ENCODE results near the gene ERP27.

The ERP27 gene

GRCh38 chr12:14974633-14975032 lies 36.3 kb upstream of the ERP27 start:
- no peaks in the 10 kb centered on the region for H3K36me3 ChIP-seq (ENCODE audit: control insufficient read depth, insufficient read depth, low read length)

GRCh38 chr12:14972816-14973215 lies 34.5 kb upstream of the ERP27 start, which contains the start of gene PDE6H:
Gene PDE6H, plus strand, starts transcription at chr12:14973042. Its CDS starts 4,971 bp downstream, at chr12:14978013.
- H3K36me3 ChIP-seq (ENCODE audit: control insufficient read depth, insufficient read depth, low read length) = no peaks in the 10 kb centered on the region
- H3K4me3 ChIP-seq (ENCODE audit: insufficient read depth, low read depth, low read length) = no peak within 1 kb of the TSS
- no peak within 1 kb of the TSS for H3K27ac ChIP-seq (ENCODE audit: insufficient read depth, low read depth, low read length, poor library complexity, severe bottlenecking)
- 76 to 78% methylated on average over 2 of the region's 2 CpGs for WGBS, 2 experiments
- no peaks in the 10 kb centered on the region for H3K4me1 ChIP-seq (ENCODE audit: control insufficient read depth, insufficient read depth, low read length)
- H3K9me3 ChIP-seq (ENCODE audit: control insufficient read depth, low read length) = no peaks in the 10 kb centered on the region
- no peaks in the 10 kb centered on the region for H3K27me3 ChIP-seq (ENCODE audit: control insufficient read depth, insufficient read depth, low read length, poor library complexity, severe bottlenecking)

More at GRCh38 chr12:14974633-14975032, 36.3 kb upstream of the ERP27 start:
- Histone ChIP-seq H3K4me1 (ENCODE audit: control insufficient read depth, insufficient read depth, low read length) (no peaks in the 10 kb centered on the region), H3K27me3 (ENCODE audit: control insufficient read depth, insufficient read depth, low read length, poor library complexity, severe bottlenecking) (no peaks in the 10 kb centered on the region), H3K9me3 (ENCODE audit: control insufficient read depth, low read length) (no peaks in the 10 kb centered on the region), H3K4me3 (ENCODE audit: insufficient read depth, low read depth, low read length) (no peak overlapping the region), H3K27ac (ENCODE audit: insufficient read depth, low read depth, low read length, poor library complexity, severe bottlenecking) (no peak overlapping the region)
- 92 to 94% methylated on average over 3 of the region's 3 CpGs for WGBS, 2 experiments

- 67 to 68% methylated on average over 4 of the region's 4 CpGs for WGBS, 2 experiments
- Histone ChIP-seq H3K36me3 (ENCODE audit: control insufficient read depth, insufficient read depth, low read length) (no peaks in the 10 kb centered on the region), H3K4me1 (ENCODE audit: control insufficient read depth, insufficient read depth, low read length) (no peaks in the 10 kb centered on the region), H3K27me3 (ENCODE audit: control insufficient read depth, insufficient read depth, low read length, poor library complexity, severe bottlenecking) (no peaks in the 10 kb centered on the region), H3K4me3 (ENCODE audit: insufficient read depth, low read depth, low read length) (no peak overlapping the region), H3K9me3 (ENCODE audit: control insufficient read depth, low read length) (no peaks in the 10 kb centered on the region), H3K27ac (ENCODE audit: insufficient read depth, low read depth, low read length, poor library complexity, severe bottlenecking) (no peak overlapping the region)
Measured at GRCh38 chr12:14970473-14970872, 32.1 kb upstream of the ERP27 start.

GRCh38 chr12:14968478-14968877 lies 30.1 kb upstream of the ERP27 start:
- Histone ChIP-seq H3K36me3 (ENCODE audit: control insufficient read depth, insufficient read depth, low read length) (no peaks in the 10 kb centered on the region), H3K4me1 (ENCODE audit: control insufficient read depth, insufficient read depth, low read length) (no peaks in the 10 kb centered on the region), H3K4me3 (ENCODE audit: insufficient read depth, low read depth, low read length) (no peak overlapping the region), H3K27ac (ENCODE audit: insufficient read depth, low read depth, low read length, poor library complexity, severe bottlenecking) (no peak overlapping the region), H3K27me3 (ENCODE audit: control insufficient read depth, insufficient read depth, low read length, poor library complexity, severe bottlenecking) (no peaks in the 10 kb centered on the region), H3K9me3 (ENCODE audit: control insufficient read depth, low read length) (no peaks in the 10 kb centered on the region)
- 94 to 96% methylated on average over 3 of the region's 3 CpGs for WGBS, 2 experiments

- H3K36me3 ChIP-seq (ENCODE audit: control insufficient read depth, insufficient read depth, low read length) = no peaks in the 10 kb centered on the region
- no peaks in the 10 kb centered on the region for H3K9me3 ChIP-seq (ENCODE audit: control insufficient read depth, low read length)
Measured at GRCh38 chr12:14965221-14965620, 26.9 kb upstream of the ERP27 start.

GRCh38 chr12:14964406-14964805 lies 26.1 kb upstream of the ERP27 start:
- Histone ChIP-seq H3K4me1 (ENCODE audit: control insufficient read depth, insufficient read depth, low read length) (no peaks in the 10 kb centered on the region), H3K36me3 (ENCODE audit: control insufficient read depth, insufficient read depth, low read length) (no peaks in the 10 kb centered on the region), H3K4me3 (ENCODE audit: insufficient read depth, low read depth, low read length) (no peak overlapping the region), H3K27ac (ENCODE audit: insufficient read depth, low read depth, low read length, poor library complexity, severe bottlenecking) (no peak overlapping the region), H3K9me3 (ENCODE audit: control insufficient read depth, low read length) (no peaks in the 10 kb centered on the region), H3K27me3 (ENCODE audit: control insufficient read depth, insufficient read depth, low read length, poor library complexity, severe bottlenecking) (no peaks in the 10 kb centered on the region)
- 46 to 47% methylated on average over 2 of the region's 2 CpGs for WGBS, 2 experiments

More at GRCh38 chr12:14965221-14965620, 26.9 kb upstream of the ERP27 start:
- Histone ChIP-seq H3K27me3 (ENCODE audit: control insufficient read depth, insufficient read depth, low read length, poor library complexity, severe bottlenecking) (no peaks in the 10 kb centered on the region), H3K4me1 (ENCODE audit: control insufficient read depth, insufficient read depth, low read length) (no peaks in the 10 kb centered on the region), H3K27ac (ENCODE audit: insufficient read depth, low read depth, low read length, poor library complexity, severe bottlenecking) (no peak overlapping the region), H3K4me3 (ENCODE audit: insufficient read depth, low read depth, low read length) (no peak overlapping the region)
- 87 to 93% methylated on average over 2 of the region's 2 CpGs for WGBS, 2 experiments

GRCh38 chr12:14963520-14963919 lies 25.2 kb upstream of the ERP27 start:
- no peak overlapping the region for H3K27ac ChIP-seq (ENCODE audit: insufficient read depth, low read depth, low read length, poor library complexity, severe bottlenecking)
- no peaks in the 10 kb centered on the region for H3K27me3 ChIP-seq (ENCODE audit: control insufficient read depth, insufficient read depth, low read length, poor library complexity, severe bottlenecking)
- no peaks in the 10 kb centered on the region for H3K4me1 ChIP-seq (ENCODE audit: control insufficient read depth, insufficient read depth, low read length)
- H3K4me3 ChIP-seq (ENCODE audit: insufficient read depth, low read depth, low read length) = no peak overlapping the region
- 95 to 96% methylated on average over 7 of the region's 7 CpGs for WGBS, 2 experiments
- no peaks in the 10 kb centered on the region for H3K36me3 ChIP-seq (ENCODE audit: control insufficient read depth, insufficient read depth, low read length)
- H3K9me3 ChIP-seq (ENCODE audit: control insufficient read depth, low read length) = no peaks in the 10 kb centered on the region

- no peaks in the 10 kb centered on the region for H3K9me3 ChIP-seq (ENCODE audit: control insufficient read depth, low read length)
- no peaks in the 10 kb centered on the region for H3K4me1 ChIP-seq (ENCODE audit: control insufficient read depth, insufficient read depth, low read length)
- 83 to 99% methylated on average over 1 to 3 of the region's 3 CpGs for WGBS, 2 experiments
- no peak overlapping the region for H3K4me3 ChIP-seq (ENCODE audit: insufficient read depth, low read depth, low read length)
- H3K36me3 ChIP-seq (ENCODE audit: control insufficient read depth, insufficient read depth, low read length) = no peaks in the 10 kb centered on the region
- no peaks in the 10 kb centered on the region for H3K27me3 ChIP-seq (ENCODE audit: control insufficient read depth, insufficient read depth, low read length, poor library complexity, severe bottlenecking)
- H3K27ac ChIP-seq (ENCODE audit: insufficient read depth, low read depth, low read length, poor library complexity, severe bottlenecking) = no peak overlapping the region
Measured at GRCh38 chr12:14962797-14963196, 24.5 kb upstream of the ERP27 start.

GRCh38 chr12:14962153-14962539 lies 23.8 kb upstream of the ERP27 start:
- Histone ChIP-seq H3K9me3 (ENCODE audit: control insufficient read depth, low read length) (no peaks in the 10 kb centered on the region), H3K4me3 (ENCODE audit: insufficient read depth, low read depth, low read length) (no peak overlapping the region), H3K27ac (ENCODE audit: insufficient read depth, low read depth, low read length, poor library complexity, severe bottlenecking) (no peak overlapping the region), H3K36me3 (ENCODE audit: control insufficient read depth, insufficient read depth, low read length) (no peaks in the 10 kb centered on the region), H3K27me3 (ENCODE audit: control insufficient read depth, insufficient read depth, low read length, poor library complexity, severe bottlenecking) (no peaks in the 10 kb centered on the region), H3K4me1 (ENCODE audit: control insufficient read depth, insufficient read depth, low read length) (no peaks in the 10 kb centered on the region)
- WGBS, 2 experiments = 92 to 93% methylated on average over 2 of the region's 3 CpGs

- H3K27me3 ChIP-seq (ENCODE audit: control insufficient read depth, insufficient read depth, low read length, poor library complexity, severe bottlenecking) = no peaks in the 10 kb centered on the region
- no peaks in the 10 kb centered on the region for H3K36me3 ChIP-seq (ENCODE audit: control insufficient read depth, insufficient read depth, low read length)
- H3K4me3 ChIP-seq (ENCODE audit: insufficient read depth, low read depth, low read length) = no peak within 1 kb of the TSS
- WGBS, 2 experiments = 91 to 93% methylated on average over 14 of the region's 14 CpGs
- no peaks in the 10 kb centered on the region for H3K9me3 ChIP-seq (ENCODE audit: control insufficient read depth, low read length)
- no peaks in the 10 kb centered on the region for H3K4me1 ChIP-seq (ENCODE audit: control insufficient read depth, insufficient read depth, low read length)
- no peak within 1 kb of the TSS for H3K27ac ChIP-seq (ENCODE audit: insufficient read depth, low read depth, low read length, poor library complexity, severe bottlenecking)
Measured at GRCh38 chr12:14961466-14962152, 23.3 kb upstream of the ERP27 start, which contains the start of gene ARHGDIB. Gene ARHGDIB, minus strand, starts transcription at chr12:14961601. Its CDS starts 10,889 bp downstream, at chr12:14950712.
